Activated B cell treated with CpG ODN at 0.5 μM for 24 hours (primary cell): ENCODE data around the gene SGTB. TPM values are rescaled to one million over a fixed set of nuclear protein-coding genes. Genes with fewer than 3 reads are reported as not detected.

Experiments
- ATAC-seq: fragments of 200-7000 bp; cut with Tn5 transposase; one replicate; pipeline ENCODE4 v1.10.0; 2021; ENCODE audit warnings: low read depth, mild to moderate bottlenecking, moderate library complexity
- CTCF ChIA-PET: fragments of 350-600 bp; sonication (Branson Sonifier 250); formaldehyde crosslinking; loops from one replicate; lab custom pipeline; 2021; ENCODE audit warnings: antibody characterized with exemption; lab: Charles Lee
- POLR2A ChIA-PET: fragments of 350-600 bp; sonication (Branson Sonifier 250); formaldehyde crosslinking; loops from one replicate; lab custom pipeline; 2021; ENCODE audit warnings: antibody characterized with exemption; lab: Charles Lee
- DNase-seq: peaks from one replicate; pipeline ENCODE4 v3.0.0; 2022
- H3K27ac Mint-ChIP-seq: one replicate; pipeline ENCODE4 v1.8.0; 2020; ENCODE audit warnings: mixed read lengths
- H3K27me3 Mint-ChIP-seq: one replicate; pipeline ENCODE4 v1.8.0; 2021; ENCODE audit warnings: mixed read lengths
- H3K36me3 Mint-ChIP-seq: one replicate; pipeline ENCODE4 v1.8.0; 2021; ENCODE audit warnings: low read depth, mixed read lengths
- H3K4me1 Mint-ChIP-seq: one replicate; pipeline ENCODE4 v1.8.0; 2021; ENCODE audit warnings: mixed read lengths
- H3K4me3 Mint-ChIP-seq: one replicate; pipeline ENCODE4 v1.8.0; 2020; ENCODE audit warnings: mild to moderate bottlenecking, mixed read lengths
- H3K9me3 Mint-ChIP-seq: one replicate; pipeline ENCODE4 v1.8.0; 2020; ENCODE audit warnings: mixed read lengths
- intact Hi-C: fragments of 100-400 bp; cut with micrococcal nuclease; formaldehyde crosslinking; loops from one replicate; pipeline ENCODE4 v1.15.1; 2024
- total RNA-seq: library from RNA; stranded (reverse); gene quantifications from 2 replicates; pipeline ENCODE4 v1.2.3, GENCODE V29; 2022
- TF ChIP-seq, protein P1 (sequence below): fragments of 200-600 bp; IDR thresholded peaks from one replicate; pipeline ENCODE4 v1.8.0; 2022; ENCODE audit warnings: antibody characterized with exemption, mild to moderate bottlenecking

Gene SGTB
- total RNA-seq, 1 donor from 2014 or later: 9.5 TPM

DNA sequence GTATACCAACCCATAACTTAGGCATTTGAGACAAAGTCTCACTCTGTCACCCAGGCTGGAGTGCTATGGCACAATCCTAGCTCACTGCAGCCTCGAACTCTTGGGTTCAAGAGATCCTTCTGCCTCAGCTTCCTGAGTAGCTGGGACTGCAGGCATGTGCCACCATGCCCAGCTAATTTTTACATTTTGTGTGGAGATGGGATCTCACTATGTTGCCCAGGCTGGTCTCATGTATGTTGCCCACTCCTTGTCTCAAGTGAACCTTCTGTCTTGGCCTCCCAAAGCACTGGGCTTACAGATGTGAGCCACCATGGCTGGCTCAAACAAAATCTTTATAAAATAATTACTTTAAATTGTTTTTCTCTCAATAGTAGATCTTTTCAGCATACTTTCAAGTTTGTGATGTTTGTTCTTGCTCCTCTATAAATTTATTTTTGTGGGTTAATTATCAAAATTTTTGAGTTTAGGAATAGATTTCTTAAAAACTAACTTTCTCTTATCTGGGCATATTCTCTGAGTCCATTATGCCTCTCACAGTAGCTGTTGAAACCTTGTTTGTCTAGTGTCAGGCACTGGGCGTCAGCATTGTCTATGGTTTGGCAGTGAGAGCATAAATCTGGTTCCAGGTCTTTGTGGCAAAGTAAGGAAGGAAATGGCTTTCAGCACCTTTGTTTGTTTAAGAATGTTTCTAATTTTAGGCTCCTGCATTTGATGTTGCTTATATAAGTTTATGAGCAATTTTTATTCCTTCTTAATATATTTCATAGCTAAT, 38.8 kb upstream of the SGTB start:
- ChIA-PET CTCF (interaction anchor here (1.2 kb wide), 1 partner anchor 545 kb away, joined by 5 read pairs; no protein-coding TSS in a partner anchor), POLR2A (no interaction called here)
- TF ChIP-seq, protein P1, sequence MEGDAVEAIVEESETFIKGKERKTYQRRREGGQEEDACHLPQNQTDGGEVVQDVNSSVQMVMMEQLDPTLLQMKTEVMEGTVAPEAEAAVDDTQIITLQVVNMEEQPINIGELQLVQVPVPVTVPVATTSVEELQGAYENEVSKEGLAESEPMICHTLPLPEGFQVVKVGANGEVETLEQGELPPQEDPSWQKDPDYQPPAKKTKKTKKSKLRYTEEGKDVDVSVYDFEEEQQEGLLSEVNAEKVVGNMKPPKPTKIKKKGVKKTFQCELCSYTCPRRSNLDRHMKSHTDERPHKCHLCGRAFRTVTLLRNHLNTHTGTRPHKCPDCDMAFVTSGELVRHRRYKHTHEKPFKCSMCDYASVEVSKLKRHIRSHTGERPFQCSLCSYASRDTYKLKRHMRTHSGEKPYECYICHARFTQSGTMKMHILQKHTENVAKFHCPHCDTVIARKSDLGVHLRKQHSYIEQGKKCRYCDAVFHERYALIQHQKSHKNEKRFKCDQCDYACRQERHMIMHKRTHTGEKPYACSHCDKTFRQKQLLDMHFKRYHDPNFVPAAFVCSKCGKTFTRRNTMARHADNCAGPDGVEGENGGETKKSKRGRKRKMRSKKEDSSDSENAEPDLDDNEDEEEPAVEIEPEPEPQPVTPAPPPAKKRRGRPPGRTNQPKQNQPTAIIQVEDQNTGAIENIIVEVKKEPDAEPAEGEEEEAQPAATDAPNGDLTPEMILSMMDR: no peak
- DNase-seq: no peak
- intact Hi-C loops: no loop called here
- H3K4me1 Mint-ChIP-seq: peaks cover 3% of the 10 kb centered on the region
- H3K27ac Mint-ChIP-seq: no peak overlapping the region
- no peak for ATAC-seq
- H3K9me3 Mint-ChIP-seq: no peaks in the 10 kb centered on the region
- H3K4me3 Mint-ChIP-seq: no peak overlapping the region
- peaks cover 14% of the 10 kb centered on the region for H3K36me3 Mint-ChIP-seq
- no peaks in the 10 kb centered on the region for H3K27me3 Mint-ChIP-seq

DNA sequence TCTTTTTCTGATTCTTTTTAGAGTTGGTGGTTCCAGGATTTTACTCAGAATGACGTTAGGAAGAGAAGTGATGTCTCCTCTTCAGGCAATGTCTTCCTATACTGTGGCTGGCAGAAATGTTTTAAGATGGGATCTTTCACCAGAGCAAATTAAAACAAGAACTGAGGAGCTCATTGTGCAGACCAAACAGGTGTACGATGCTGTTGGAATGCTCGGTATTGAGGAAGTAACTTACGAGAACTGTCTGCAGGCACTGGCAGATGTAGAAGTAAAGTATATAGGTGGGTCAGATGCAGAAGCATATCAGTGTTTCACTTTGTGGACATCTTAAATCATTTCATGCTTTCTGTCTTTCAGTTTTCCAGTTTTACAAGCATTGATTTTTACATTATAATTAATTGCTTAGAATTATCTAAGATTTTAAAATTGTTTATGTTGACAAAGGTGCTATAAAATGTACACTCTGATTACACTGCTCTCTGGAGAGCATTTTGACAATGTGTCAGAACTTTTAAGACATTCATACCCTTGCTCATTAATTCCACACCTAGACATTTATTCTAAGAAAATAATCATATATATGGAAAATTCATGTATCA, 36.7 kb upstream of the SGTB start:
- CTCF ChIA-PET: no interaction called here
- no peak for DNase-seq
- Mint-ChIP-seq H3K9me3 (no peaks in the 10 kb centered on the region), H3K27ac (no peak overlapping the region), H3K4me3 (no peak overlapping the region), H3K36me3 (peaks cover 13% of the 10 kb centered on the region), H3K4me1 (peaks cover 3% of the 10 kb centered on the region), H3K27me3 (no peaks in the 10 kb centered on the region)
- POLR2A ChIA-PET: no interaction called here
- intact Hi-C loops: no loop called here
- TF ChIP-seq, protein P1: no peak
- ATAC-seq: no peak

DNA sequence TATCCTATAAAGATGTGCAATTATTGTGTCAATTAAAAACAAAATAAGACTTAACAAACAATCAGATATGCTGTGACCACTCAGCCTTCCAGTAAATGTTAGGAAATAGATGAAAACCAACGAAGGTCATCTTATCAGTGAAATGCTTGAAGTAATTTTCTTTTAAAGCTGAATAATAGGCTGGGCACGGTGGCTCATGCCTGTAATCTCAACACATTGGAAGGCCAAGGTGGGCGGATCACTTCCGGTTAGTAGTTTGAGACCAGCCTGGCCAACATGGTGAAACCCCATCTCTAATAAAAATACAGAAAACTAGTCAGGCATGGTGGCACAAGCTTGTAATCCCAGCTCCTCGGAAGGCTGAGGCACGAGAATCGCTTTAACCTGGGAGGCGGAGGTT, 31.3 kb upstream of the SGTB start:
- Mint-ChIP-seq H3K27ac (no peak overlapping the region), H3K36me3 (no peaks in the 10 kb centered on the region), H3K4me3 (no peak overlapping the region), H3K9me3 (no peaks in the 10 kb centered on the region), H3K4me1 (no peaks in the 10 kb centered on the region), H3K27me3 (no peaks in the 10 kb centered on the region)
- intact Hi-C loops: no loop called here
- ChIA-PET CTCF (no interaction called here), POLR2A (no interaction called here)
- TF ChIP-seq, protein P1: no peak
- ATAC-seq (no peak), DNase-seq (no peak)

DNA sequence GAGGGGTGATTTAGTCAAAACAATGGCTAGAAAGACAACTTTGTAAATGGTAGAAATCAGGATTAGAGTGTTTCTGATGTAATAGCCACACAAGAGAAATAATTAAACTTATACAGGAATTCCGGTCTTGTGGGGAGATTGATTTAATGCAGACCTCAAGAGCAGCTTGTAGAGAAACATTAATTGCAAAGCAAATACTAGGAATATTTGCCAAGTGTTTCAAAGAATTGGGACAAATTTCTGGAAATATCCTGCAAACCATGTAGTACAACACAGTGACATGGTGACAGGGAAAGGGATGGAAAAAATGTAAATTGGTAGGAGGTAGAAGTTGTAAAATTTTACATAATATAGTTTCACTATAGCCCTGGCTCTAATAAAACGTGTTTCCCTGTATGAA, 29.0 kb upstream of the SGTB start:
- Mint-ChIP-seq H3K36me3 (no peaks in the 10 kb centered on the region), H3K27me3 (no peaks in the 10 kb centered on the region), H3K4me3 (no peak overlapping the region), H3K4me1 (no peaks in the 10 kb centered on the region), H3K9me3 (no peaks in the 10 kb centered on the region), H3K27ac (no peak overlapping the region)
- POLR2A ChIA-PET: no interaction called here
- TF ChIP-seq, protein P1: no peak
- ATAC-seq (no peak), DNase-seq (no peak)
- intact Hi-C loops: no loop called here
- CTCF ChIA-PET: no interaction called here

DNA sequence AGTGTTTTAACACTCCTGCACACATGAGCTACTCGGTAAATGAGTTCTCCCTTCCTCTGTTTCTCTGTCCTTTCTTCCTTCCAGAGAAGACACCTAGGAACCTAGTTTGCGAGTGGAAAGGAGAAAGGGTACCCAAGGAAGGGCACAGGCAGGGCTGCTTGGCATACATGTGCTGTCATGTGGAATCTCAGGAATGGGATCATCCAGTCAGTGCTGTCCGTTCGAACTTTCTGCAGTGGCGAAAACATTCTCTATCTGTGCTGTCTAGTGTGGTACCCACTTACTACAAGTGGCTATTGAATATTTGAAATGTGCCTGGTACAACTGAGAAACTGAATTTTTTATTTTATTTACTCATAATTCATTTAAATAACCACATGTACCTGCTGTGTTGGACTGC, 28.0 kb upstream of the SGTB start:
- H3K36me3 Mint-ChIP-seq: no peaks in the 10 kb centered on the region
- TF ChIP-seq, protein P1: no peak
- DNase-seq (no peak), ATAC-seq (no peak)
- H3K27me3 Mint-ChIP-seq: no peaks in the 10 kb centered on the region
- H3K9me3 Mint-ChIP-seq: no peaks in the 10 kb centered on the region
- POLR2A ChIA-PET: no interaction called here
- CTCF ChIA-PET: no interaction called here
- H3K4me3 Mint-ChIP-seq: no peak overlapping the region
- no peaks in the 10 kb centered on the region for H3K4me1 Mint-ChIP-seq
- H3K27ac Mint-ChIP-seq: no peak overlapping the region
- intact Hi-C loops: loop anchor here (10.0 kb wide), 1 partner anchor 1005 kb away; no protein-coding TSS in a partner anchor
